GM19239 (cell line): ENCODE results near the gene MFF.

Experiments
- DNase-seq: peaks from one replicate; pipeline ENCODE4 v3.0.0; 2011; ENCODE audit warnings: low spot score; ENCODE audit not compliant: insufficient read length
- FAIRE-seq: peaks from 2 replicates; lab custom pipeline; 2011; peaks lifted over from hg19 to GRCh38; lab: Jason Lieb, UNC

The MFF gene

GRCh38 chr2:227402959-227403358 lies 77.9 kb downstream of the MFF start:
- DNase-seq (no peak), FAIRE-seq (no peak)

GRCh38 chr2:227404585-227405271 lies 79.7 kb downstream of the MFF start:
- FAIRE-seq (no peak), DNase-seq (no peak)

- no peak for DNase-seq
- peak; percentile 80 for FAIRE-seq
These were observed 81.4 kb downstream of the MFF start for GRCh38 chr2:227406177-227407031.
